SK-N-SH (cell line): ENCODE measurements around the gene ERN1. TPM values are rescaled to one million over a fixed set of nuclear protein-coding genes. Genes with fewer than 3 reads are reported as not detected.
"Not testable (repeated sequence)": the region's sequence is repeated elsewhere in the genome, so short reads cannot be mapped to it uniquely, and the experiment has no call there.

Experiments
- CTCF ChIA-PET: fragments of 300-600, 350-600 bp; formaldehyde crosslinking; extraction: SDS; loops from one replicate; lab custom pipeline; 2021; lab: Yijun Ruan, JAX
- POLR2A ChIA-PET: fragments of 350-600 bp; sonication (Branson Sonifier 250); formaldehyde crosslinking; extraction: SDS; loops from one replicate; lab custom pipeline; 2020; ENCODE audit warnings: antibody characterized with exemption, inconsistent platforms; lab: Yijun Ruan, JAX
- DNase-seq: peaks from one replicate; pipeline ENCODE4 v3.0.0; 2012
- H2AFZ ChIP-seq: fragments of 200-600 bp; sonication (generic); 2 replicates; pipeline ENCODE4 v1.8.1; 2016; ENCODE audit warnings: antibody characterized with exemption, mild to moderate bottlenecking, low read depth
- H3F3A ChIP-seq: fragments of 200-600 bp; sonication (generic); replicated peaks from 2 replicates; pipeline ENCODE3; 2016; ENCODE audit warnings: antibody characterized with exemption, mild to moderate bottlenecking; ENCODE audit not compliant: insufficient read depth
- H3K27ac ChIP-seq, 2 experiments: fragments of 200-500 bp in 1 of 2; fragments of 200-600 bp in 1 of 2; sonication (Bioruptor generic) in 1 of 2; sonication (generic), shearing (Covaris generic) in 1 of 2; 2 replicates each; pipeline versions ENCODE4 v1.5.1 to v1.6.1; 2014 to 2016; ENCODE audit warnings: low read depth in 2 of 2, inconsistent platforms in 1 of 2, low read length in 1 of 2, mild to moderate bottlenecking in 1 of 2, mixed read lengths in 1 of 2
- H3K27me3 ChIP-seq: fragments of 200-600 bp; sonication (generic), shearing (Covaris generic); 2 replicates; pipeline ENCODE4 v1.6.1; 2016; ENCODE audit warnings: mixed run types; ENCODE audit not compliant: insufficient read depth
- H3K36me3 ChIP-seq, 2 experiments: fragments of 200-500 bp in 1 of 2; fragments of 200-600 bp in 1 of 2; sonication (Bioruptor generic) in 1 of 2; sonication (generic) in 1 of 2; replicated peaks in 1 of 2; 2 replicates each; pipeline versions ENCODE3 to v1.5.1; 2014 to 2016; ENCODE audit warnings: low read length in 1 of 2, mild to moderate bottlenecking in 1 of 2; ENCODE audit not compliant: insufficient read depth in 2 of 2, control insufficient read depth in 1 of 2
- H3K4me1 ChIP-seq, 2 experiments: fragments of 200-500 bp in 1 of 2; fragments of 200-600 bp in 1 of 2; sonication (Bioruptor generic) in 1 of 2; sonication (generic), shearing (Covaris generic) in 1 of 2; 2 replicates each; pipeline versions ENCODE4 v1.5.1 to v1.6.1; 2014 to 2016; ENCODE audit warnings: low read depth in 1 of 2, low read length in 1 of 2, mixed run types in 1 of 2; ENCODE audit not compliant: insufficient read depth in 2 of 2, control insufficient read depth in 1 of 2
- H3K4me2 ChIP-seq: fragments of 200-600 bp; sonication (generic), shearing (Covaris generic); 2 replicates; pipeline ENCODE4 v1.6.1; 2017; ENCODE audit warnings: mixed run types
- H3K4me3 ChIP-seq, 2 experiments: fragments of 200-500 bp in 1 of 2; fragments of 200-600 bp in 1 of 2; sonication (Bioruptor generic) in 1 of 2; sonication (generic), shearing (Covaris generic) in 1 of 2; 2 replicates each; pipeline versions ENCODE4 v1.5.1 to v1.8.1; 2014 to 2016; ENCODE audit warnings: low read depth in 2 of 2, inconsistent platforms in 1 of 2, low read length in 1 of 2, mild to moderate bottlenecking in 1 of 2, mixed read lengths in 1 of 2, moderate library complexity in 1 of 2
- H3K79me2 ChIP-seq: fragments of 200-600 bp; sonication (generic); 2 replicates; pipeline ENCODE4 v1.8.1; 2017; ENCODE audit warnings: mild to moderate bottlenecking; ENCODE audit not compliant: insufficient read depth
- H3K9ac ChIP-seq: fragments of 200-600 bp; sonication (generic); 2 replicates; pipeline ENCODE4 v1.6.1; 2017; ENCODE audit warnings: mixed run types
- H3K9me2 ChIP-seq: fragments of 200-600 bp; sonication (generic); 2 replicates; pipeline ENCODE4 v1.6.1; 2017; ENCODE audit warnings: mixed run types
- H3K9me3 ChIP-seq: fragments of 200-600 bp; sonication (generic); 2 replicates; pipeline ENCODE4 v1.6.1; 2017; ENCODE audit warnings: mixed run types, mild to moderate bottlenecking, moderate library complexity
- H4K20me1 ChIP-seq: fragments of 200-600 bp; sonication (generic); 2 replicates; pipeline ENCODE4 v1.6.1; 2017; ENCODE audit warnings: mild to moderate bottlenecking, mixed run types; ENCODE audit not compliant: insufficient read depth
- ELF1 ChIP-seq: IDR thresholded peaks from 2 replicates; pipeline ENCODE4 v1.4.0; 2012
- EP300 ChIP-seq, 2 experiments: IDR thresholded peaks; 2 replicates each; pipeline versions ENCODE4 v1.4.0 to v1.6.1; 2012; ENCODE audit warnings: borderline replicate concordance in 1 of 2, low read depth in 1 of 2, low read length in 1 of 2
- FOXJ3 ChIP-seq: sonication (generic); formaldehyde crosslinking; IDR thresholded peaks from 2 replicates; pipeline ENCODE4 v1.5.1; 2020; ENCODE audit warnings: mild to moderate bottlenecking, missing genetic modification reagents
- GABPA ChIP-seq: IDR thresholded peaks from 2 replicates; pipeline ENCODE4 v1.4.0; 2012; ENCODE audit warnings: low read depth, mild to moderate bottlenecking
- IRF3 ChIP-seq: fragments of 150-350 bp; IDR thresholded peaks from 2 replicates; pipeline ENCODE4 v1.6.1; 2016; ENCODE audit warnings: mild to moderate bottlenecking, low read depth, low read length
- MAX ChIP-seq: IDR thresholded peaks from 2 replicates; pipeline ENCODE4 v1.4.0; 2012; ENCODE audit warnings: low read depth
- MEF2A ChIP-seq: IDR thresholded peaks from 2 replicates; pipeline ENCODE4 v1.4.0; 2012; ENCODE audit warnings: low read depth, borderline replicate concordance
- MXI1 ChIP-seq: IDR thresholded peaks from 2 replicates; pipeline ENCODE4 v1.6.1; 2012; ENCODE audit warnings: mild to moderate bottlenecking, low read depth, low read length, improper control_type of control experiment
- NFIC ChIP-seq: IDR thresholded peaks from 2 replicates; pipeline ENCODE4 v1.4.0; 2012; ENCODE audit warnings: borderline replicate concordance
- PBX3 ChIP-seq: IDR thresholded peaks from 2 replicates; pipeline ENCODE4; 2012
- RAD21 ChIP-seq: IDR thresholded peaks from 2 replicates; pipeline ENCODE4 v1.6.1; 2012; ENCODE audit warnings: mild to moderate bottlenecking, low read length
- RCOR1 ChIP-seq: fragments of 150-350 bp; IDR thresholded peaks from 2 replicates; pipeline ENCODE4 v1.6.1; 2017; ENCODE audit warnings: antibody characterized with exemption, low read length
- USF1 ChIP-seq: IDR thresholded peaks from 2 replicates; pipeline ENCODE4 v1.4.0; 2012; ENCODE audit warnings: low read depth, borderline replicate concordance
- WGBS: methylation state at CpG from one replicate; pipeline ENCODE4 v1.1.6; 2017; ENCODE audit warnings: low lambda C conversion rate; 5-methylcytosine and 5-hydroxymethylcytosine counted together
- polyA plus RNA-seq, 3 experiments: library from polyadenylated mRNA; depleted of rRNA; stranded (reverse); fragments of >200 nt; gene quantifications; 2 replicates each; pipeline ENCODE4 v1.2.3, GENCODE V29; 2012

The ERN1 gene
- polyA plus RNA-seq, 1 of the 3 experiments (the other 2 are of a cell fraction): 7.3 TPM

GRCh38 chr17:64171041-64171440 lies 41.1 kb upstream of the ERN1 start:
- Histone ChIP-seq H3K79me2 (no peaks in the 10 kb centered on the region), H3K27me3 (no peaks in the 10 kb centered on the region)
- CTCF ChIA-PET: no interaction called here

GRCh38 chr17:64170286-64170685 lies 40.3 kb upstream of the ERN1 start:
- Histone ChIP-seq H2AFZ (no peak overlapping the region), H3K4me3 (no peak overlapping the region), H3K4me2 (no peak overlapping the region), H3K9me2 (no peaks in the 10 kb centered on the region), H3K27ac (no peak overlapping the region), H3K4me1 (peaks cover 0 to 21% of the 10 kb centered on the region in 2 experiments; a peak in 1 of 4 replicates), H3F3A (peaks cover 6% of the 10 kb centered on the region), H4K20me1 (no peaks in the 10 kb centered on the region), H3K27me3 (no peaks in the 10 kb centered on the region), H3K36me3 (peaks cover 13 to 54% of the 10 kb centered on the region in 2 experiments), H3K79me2 (no peaks in the 10 kb centered on the region), H3K9me3 (no peaks in the 10 kb centered on the region), H3K9ac (no peak overlapping the region)
- WGBS: 94% methylated on average over 4 of the region's 4 CpGs
- ChIA-PET POLR2A (interaction anchor here (1.5 kb wide), 1 partner anchor 24 kb away, joined by 7 read pairs; no protein-coding TSS in a partner anchor), CTCF (interaction anchor here (1.0 kb wide), 1 partner anchor 21 kb away, joined by 3 read pairs; no protein-coding TSS in a partner anchor)
- no peak for TF ChIP-seq RCOR1
- TF ChIP-seq MEF2A: no peak
- no peak for TF ChIP-seq USF1
- DNase-seq: no peak

More at GRCh38 chr17:64171041-64171440, 41.1 kb upstream of the ERN1 start:
- Histone ChIP-seq H3K9me2 (no peaks in the 10 kb centered on the region), H3K4me3 (no peak overlapping the region), H3F3A (peaks cover 6% of the 10 kb centered on the region), H4K20me1 (no peaks in the 10 kb centered on the region), H3K9ac (no peak overlapping the region), H3K4me2 (no peak overlapping the region), H3K9me3 (no peaks in the 10 kb centered on the region), H2AFZ (no peak overlapping the region), H3K4me1 (peaks cover 0 to 20% of the 10 kb centered on the region in 2 experiments; a peak in 1 of 4 replicates), H3K27ac (no peak overlapping the region), H3K36me3 (peaks cover 13 to 54% of the 10 kb centered on the region in 2 experiments)
- WGBS: 92% methylated on average over 8 of the region's 8 CpGs
- TF ChIP-seq FOXJ3 (CRISPR knock-in tag) (no peak), EP300 (IDR thresholded peaks at IDR 0.05; ENCODE audit: borderline replicate concordance in 1 of 2, low read depth in 1 of 2, low read length in 1 of 2) (no peak), MXI1 (no peak), ELF1 (no peak), IRF3 (no peak), RAD21 (no peak), PBX3 (no peak), NFIC (no peak), MAX (no peak), MEF2A (no peak), GABPA (no peak)
- POLR2A ChIA-PET: no interaction called here
- no peak for DNase-seq

GRCh38 chr17:64167666-64168065 lies 37.7 kb upstream of the ERN1 start:
- H3K9me2 ChIP-seq, DNase-seq, H3K4me3 ChIP-seq, H3F3A ChIP-seq, H3K9ac ChIP-seq, H3K79me2 ChIP-seq, H3K27ac ChIP-seq, H2AFZ ChIP-seq, H3K27me3 ChIP-seq, H3K9me3 ChIP-seq, H4K20me1 ChIP-seq, H3K4me2 ChIP-seq: not testable (repeated sequence)
- peaks cover 0 to 22% of the 10 kb centered on the region in 2 experiments; a peak in 1 of 4 replicates for H3K4me1 ChIP-seq
- H3K36me3 ChIP-seq: peaks cover 18 to 50% of the 10 kb centered on the region in 2 experiments
- ChIA-PET CTCF (interaction anchor here (1.0 to 2.7 kb wide), 10 partner anchors 9 to 248 kb away, joined by 3 to 16 read pairs (median 5); no protein-coding TSS in a partner anchor), POLR2A (interaction anchor here (4.5 to 6.2 kb wide), 2 partner anchors 10 to 22 kb away, joined by 26 read pairs; no protein-coding TSS in a partner anchor)
- 98% methylated on average over 3 of the region's 3 CpGs for WGBS
